ENCODE data around the gene AMBP.

- TF ChIP-seq EZH2phosphoT487 (IDR thresholded peaks at IDR 0.05; ENCODE audit: borderline replicate concordance, low read length) = no peak
- TF ChIP-seq, protein P1, sequence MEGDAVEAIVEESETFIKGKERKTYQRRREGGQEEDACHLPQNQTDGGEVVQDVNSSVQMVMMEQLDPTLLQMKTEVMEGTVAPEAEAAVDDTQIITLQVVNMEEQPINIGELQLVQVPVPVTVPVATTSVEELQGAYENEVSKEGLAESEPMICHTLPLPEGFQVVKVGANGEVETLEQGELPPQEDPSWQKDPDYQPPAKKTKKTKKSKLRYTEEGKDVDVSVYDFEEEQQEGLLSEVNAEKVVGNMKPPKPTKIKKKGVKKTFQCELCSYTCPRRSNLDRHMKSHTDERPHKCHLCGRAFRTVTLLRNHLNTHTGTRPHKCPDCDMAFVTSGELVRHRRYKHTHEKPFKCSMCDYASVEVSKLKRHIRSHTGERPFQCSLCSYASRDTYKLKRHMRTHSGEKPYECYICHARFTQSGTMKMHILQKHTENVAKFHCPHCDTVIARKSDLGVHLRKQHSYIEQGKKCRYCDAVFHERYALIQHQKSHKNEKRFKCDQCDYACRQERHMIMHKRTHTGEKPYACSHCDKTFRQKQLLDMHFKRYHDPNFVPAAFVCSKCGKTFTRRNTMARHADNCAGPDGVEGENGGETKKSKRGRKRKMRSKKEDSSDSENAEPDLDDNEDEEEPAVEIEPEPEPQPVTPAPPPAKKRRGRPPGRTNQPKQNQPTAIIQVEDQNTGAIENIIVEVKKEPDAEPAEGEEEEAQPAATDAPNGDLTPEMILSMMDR (conservative IDR thresholded peaks at IDR 0.05; ENCODE audit: low read depth, low read length) = no peak
- TF ChIP-seq EZH2 (IDR thresholded peaks at IDR 0.05; ENCODE audit: low read length, unreplicated experiment) = no peak
Observed at GRCh38 chr9:114065304-114065703, 12.8 kb downstream of the AMBP start.

Measured in PC-3 (cell line).